ENCODE data around the gene IL1A.

IL1A gene

DNA sequence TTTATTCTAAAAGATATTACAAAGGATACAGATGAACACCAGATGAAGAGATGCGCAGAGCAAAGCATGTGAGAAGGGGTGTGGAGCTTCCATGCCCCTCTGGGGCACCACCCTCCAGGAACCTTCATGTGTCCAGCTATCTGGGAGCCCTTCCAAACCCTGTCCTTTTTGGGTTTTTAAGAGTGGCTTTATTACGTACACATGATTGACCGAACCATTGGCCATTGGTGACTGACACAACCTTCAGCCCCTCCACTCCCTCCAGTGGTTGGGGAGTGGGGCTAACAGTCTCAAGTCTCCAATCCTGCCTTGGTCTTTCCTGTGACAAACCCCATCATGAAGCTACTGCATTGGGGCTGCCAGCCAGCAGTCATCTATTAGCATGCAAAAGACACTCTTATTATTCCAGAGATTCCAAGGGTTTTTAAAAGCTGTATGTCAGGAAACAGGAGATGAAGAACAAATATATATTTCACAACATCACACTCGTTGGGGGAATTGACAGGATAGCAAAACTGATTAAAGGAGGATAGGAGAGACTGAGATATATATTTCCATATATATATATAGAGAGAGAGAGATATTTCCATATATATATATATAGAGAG, 32.9 kb upstream of the IL1A start:
- DNase-seq: no peak

DNA sequence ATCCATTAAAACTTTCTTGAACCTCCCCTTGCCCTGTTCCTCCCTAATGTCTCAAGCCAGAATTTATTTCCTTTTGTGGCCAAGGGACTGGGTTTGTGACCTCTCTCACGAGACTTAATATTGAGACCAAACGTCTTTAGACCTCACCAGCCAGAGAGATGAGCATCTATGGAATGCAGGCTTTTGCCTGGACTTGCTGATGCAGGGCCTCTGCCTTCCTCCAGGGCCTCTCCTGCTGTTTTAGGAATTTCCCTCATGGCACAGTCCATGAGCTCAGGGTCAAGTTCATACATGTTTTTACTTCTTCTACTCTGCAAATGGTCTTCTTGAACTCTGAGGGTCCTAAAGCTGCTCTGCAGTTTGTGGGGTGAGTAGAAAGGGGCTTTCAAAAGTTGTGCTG, 30.0 kb upstream of the IL1A start:
- no peak for DNase-seq

DNA sequence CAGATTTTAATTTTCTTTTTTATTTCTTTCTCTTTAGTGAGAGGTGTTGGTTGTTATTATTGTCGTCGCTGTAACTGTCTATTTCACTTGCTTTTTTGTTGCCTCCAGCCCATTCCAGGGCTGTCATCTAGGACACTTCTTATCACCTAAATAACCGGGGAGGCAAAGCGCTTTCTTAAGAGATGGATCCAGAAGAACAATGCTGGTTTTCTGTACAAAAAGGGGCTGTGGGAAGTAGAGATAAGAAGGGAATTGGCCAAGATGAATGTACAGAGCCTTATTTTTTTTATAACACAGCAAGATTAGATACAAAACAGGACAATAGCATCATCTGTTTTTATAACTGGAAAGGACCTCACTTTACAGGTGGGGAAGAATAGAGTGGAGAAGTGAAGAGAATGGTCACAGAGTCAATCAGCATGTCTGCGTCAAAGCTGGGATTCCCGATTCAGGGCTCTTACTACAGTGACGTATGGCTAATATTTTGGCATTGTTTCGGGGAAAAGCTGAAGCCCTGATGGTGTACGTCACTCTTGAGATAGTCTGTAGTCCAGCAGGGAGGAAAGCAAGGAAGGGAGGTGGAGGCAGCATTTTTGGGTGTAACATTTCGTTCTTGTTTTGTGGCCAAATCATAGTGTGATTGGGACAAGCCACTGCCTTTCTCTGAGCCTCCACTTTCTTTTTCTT, 29.1 kb upstream of the IL1A start:
- DNase-seq: no peak

DNA sequence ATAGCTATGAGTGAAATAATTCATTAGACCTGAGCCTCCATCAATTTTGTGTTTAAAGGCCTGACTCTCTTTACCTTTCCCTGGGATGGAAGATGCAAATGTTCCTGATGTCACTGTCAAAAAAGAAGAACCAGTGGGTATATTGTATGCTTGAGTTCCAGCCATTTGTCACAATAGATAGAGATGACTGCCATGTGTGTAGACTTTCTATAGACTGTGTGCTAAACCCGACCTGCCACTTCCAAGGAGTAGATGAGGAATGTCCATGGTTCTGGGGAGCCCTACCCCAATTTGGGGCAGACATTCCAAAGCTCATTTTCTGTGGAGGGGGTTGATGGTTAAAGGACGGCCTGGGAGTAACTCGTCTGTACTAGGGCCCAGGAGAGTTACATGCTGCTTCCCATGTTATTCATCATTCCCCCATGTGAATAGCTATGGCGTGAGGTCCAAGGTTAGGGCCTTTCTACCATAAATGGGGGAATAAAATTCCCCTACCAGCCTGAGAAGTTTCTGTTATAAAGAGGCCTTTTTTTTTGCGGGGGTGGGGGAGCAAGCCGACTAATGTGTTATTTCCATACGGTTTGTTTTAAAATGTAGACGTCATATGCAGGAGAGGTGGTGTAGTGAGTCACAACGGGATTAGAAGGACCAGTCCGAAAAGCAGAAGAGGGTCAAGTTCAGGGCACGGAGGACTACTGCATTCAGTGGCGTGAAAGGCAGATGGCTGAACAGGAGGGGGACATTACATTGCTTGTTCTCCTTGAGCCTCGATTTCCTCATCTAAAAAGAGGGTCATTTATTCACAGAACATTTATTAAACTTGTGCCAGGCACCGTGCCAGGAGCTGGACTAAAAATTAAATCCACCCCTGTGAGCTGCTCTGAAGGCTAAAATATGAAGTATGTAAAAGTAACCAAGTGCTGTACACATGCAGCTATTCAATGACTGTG, 28.3 kb upstream of the IL1A start:
- DNase-seq: no peak

DNA sequence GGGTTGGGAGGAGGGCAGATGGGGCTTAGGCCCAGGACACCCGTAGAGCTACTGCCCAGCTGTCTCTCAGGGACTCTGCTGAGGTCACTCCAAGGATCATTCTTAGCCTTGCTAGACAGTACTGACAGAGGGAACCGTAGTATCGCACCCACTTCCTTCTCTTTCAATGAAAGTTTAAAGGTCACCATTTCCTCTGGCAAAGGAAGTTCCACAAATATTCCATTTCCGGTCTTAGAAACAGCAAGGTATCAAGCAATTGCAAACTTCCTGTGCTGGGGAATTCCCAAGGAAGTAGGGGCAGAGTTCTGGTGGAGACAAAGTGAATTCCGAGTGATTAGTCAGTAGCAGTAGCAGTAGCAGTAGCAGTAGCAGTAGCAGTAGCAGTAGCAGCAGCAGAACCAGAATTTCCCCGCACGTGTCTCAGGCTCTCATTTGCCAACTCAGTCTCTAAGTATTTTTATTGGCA, 27.6 kb upstream of the IL1A start:
- DNase-seq: no peak

DNA sequence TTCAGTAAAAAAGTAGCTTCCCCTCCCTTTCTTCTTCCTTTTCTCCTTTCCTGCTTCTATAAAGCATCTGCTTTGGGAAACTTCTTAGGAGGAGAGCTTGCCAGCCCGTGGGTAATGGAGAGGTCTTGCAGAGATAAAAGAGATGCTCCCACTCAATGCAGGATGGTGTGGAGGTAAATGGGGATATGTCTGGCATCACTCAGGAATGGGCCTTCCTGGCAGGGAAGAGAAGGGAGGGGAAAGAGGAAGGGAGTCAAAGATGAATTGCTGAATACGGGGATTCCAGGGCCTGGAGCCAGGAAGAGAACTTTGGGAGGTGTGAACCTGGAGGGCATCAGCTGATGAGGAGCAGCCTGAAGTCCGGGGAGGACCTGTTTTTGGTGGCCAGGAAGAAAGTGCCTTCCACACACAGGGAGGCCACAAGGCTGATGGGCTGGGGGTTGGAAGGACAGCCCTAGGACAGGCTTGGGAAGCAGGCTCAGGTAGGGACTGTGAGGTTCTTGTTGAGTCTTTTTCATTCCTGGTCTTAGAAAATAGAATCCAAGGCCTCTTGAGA, 27.1 kb upstream of the IL1A start:
- DNase-seq: no peak

DNA sequence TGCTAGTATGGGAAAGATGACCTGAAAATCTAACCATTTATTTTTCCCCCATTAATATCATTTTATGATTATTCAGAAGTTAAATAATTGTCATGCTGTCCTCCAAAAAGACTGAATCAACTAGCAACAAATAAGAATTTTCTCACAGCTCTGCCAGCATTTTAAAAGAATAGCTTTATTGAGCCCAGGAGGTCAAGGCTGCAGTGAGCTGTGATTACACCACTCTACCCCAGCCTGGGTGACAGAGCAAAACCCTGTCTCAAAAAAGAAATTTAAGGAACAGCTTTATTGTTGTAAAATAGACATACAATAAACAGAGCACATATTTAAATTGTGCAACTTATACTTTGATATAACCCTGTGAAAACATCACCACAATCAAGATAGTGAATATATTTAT, 24.8 kb upstream of the IL1A start:
- no peak for DNase-seq

DNA sequence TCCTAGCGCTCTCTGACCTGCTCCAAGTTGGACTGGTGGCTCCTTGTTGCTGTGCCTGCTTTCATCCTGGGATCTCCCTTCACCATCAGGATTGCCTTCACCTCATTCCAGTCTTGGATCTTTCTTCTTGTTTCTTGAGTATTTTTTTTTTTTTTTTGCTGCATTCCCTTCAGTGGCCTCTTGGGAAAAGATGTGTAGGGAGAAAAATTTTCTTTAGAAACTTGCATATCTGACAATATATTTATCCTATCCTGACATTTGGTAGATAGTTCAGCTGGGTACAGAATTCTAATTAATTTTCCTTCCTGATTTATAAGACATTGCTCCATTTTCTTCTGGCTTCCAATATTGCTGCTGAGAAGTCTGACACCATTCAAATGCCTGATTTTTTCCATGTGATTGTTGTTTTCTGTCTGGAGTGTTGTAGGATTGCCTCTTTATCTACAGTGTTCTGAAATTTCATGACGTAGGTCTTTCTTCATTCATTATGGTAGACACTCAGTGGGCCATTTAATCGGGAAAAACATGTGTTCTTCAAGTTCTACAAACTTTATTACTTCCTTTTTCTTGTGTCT, 23.0 kb upstream of the IL1A start:
- no peak for DNase-seq

DNA sequence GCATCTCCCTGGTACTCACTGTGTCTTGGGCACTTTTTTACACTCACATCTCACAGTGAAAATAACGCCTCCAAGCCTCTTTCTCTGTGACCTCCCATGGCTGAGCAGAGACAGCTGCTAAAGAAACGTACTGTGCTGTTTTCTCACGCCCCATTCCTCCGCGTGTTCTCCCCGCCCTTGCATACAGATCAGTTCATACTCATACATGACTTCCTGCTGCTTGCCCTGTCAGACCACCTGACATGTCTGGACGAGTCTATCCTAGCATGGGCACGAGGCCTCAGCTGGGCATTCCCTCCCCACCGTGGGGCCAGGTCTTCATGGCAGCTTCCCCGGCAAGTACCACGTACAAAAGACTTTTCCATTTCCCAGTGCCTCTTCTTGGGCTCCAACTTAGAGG, 21.2 kb upstream of the IL1A start:
- DNase-seq: no peak

DNA sequence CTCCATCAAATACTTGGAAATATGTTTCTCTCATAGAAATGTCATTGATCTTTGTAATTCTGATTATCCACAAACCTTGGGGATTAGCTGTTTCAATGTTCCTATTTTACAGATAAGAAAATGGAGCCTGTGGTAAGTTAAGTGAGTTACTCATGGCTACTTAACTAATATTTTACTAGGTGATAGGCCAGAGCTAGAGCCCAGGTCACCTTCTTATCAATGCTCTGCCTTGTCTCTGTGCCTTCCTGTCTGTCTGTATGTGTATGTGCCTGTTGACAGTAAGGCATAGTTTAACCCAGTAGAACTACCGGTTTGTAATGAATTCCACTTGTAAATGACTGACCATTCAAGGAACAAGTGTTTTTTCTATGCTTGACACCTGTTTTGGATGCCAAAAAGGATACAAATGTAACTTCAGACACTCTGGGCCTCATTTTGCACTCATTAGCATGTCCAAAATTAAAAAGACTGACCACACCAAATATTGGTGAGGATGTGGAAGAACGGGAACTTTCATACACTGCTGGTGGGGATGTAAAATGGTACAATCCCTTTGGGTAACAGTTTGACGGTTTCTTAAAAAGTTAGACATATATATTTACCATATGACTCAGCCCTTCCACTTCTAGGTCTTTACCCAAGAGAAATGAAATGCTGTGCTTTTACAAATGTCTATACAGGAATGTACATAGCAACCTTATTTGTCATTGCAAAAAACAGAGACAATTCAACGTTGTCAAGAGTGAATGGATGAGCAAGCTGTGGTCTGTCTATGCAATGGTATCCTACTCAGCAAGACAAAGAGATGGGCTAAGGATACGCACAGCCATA, 19.6 kb upstream of the IL1A start:
- no peak for DNase-seq

DNA sequence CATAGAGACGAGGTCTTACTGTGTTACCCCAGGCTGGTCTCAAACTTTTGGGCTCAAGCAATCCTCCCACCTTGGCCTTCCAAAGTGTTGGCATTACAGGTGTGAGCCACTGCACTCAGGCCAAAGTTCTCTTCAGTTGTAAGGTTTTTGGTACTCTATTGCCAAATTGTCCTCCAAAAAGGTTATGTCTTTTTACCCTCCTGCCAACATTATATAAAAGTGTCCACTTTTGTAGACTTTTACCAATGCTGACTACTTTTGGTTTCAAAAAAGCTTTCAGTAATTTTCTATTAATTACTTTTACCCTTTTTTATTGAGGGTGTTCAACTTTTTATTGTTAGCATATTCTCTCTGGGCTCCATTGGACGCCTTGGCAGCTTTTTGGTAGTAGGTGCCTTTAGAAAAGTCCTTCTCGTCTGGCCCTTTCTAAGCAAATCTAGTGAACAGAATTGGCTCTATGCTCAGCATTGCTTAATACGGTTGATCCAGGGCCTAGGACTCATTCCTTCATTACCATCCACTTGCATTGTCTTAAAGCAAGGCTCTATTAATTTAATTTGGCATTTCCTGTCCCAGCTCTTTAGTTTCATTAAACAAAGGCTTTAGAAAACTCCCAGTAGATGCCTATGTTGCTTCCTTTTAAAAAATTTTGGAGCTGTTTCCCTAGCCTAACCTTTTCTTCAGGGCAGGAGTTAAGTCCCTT, 16.7 kb upstream of the IL1A start:
- DNase-seq: no peak

DNA sequence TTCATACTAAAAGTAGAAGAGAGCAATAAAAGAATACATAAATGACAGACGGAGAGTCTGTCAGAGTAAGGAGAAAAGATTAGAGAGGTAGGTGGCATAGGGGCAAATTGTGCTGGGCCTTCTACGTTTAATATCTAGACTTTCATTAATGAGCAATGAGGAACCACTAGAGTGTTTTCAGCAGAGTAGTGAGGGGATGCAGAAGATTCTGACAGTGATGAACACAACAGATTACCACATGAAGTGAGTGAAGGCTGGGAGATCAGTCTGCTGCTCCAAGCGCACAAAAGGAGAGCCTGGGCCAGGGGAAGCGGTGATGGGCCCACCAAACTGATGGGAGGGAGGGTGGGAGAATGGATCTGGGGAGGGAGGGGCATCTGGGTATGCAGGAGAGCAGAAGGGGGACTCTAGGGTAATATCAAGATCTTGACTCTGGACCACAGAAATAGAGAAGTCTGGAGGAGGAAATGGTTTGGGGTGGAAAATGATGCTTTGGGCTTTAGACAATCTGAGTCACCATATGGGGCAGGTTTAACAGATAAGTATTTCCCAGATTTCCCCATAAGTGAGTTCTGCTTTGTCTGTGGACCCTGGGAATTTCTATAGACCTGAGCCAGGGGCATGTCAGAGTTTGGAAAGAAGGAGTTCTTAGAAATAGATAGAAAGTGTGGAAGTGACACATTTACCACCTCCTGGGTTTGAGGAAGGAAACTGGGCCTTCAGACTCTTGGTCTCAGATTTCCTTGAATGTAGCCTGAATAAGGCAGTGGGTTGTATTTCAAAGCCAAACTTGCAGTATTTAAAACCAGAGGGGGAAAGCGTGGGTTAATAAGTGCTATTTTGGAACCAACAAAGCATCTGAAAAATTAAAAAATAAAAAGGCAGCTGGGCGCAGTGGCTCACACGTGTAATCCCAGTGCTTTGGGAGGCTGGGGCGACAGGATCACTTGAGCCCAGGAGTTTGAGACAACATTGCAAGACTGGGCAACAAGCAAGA, 15.0 kb upstream of the IL1A start:
- DNase-seq: no peak

DNA sequence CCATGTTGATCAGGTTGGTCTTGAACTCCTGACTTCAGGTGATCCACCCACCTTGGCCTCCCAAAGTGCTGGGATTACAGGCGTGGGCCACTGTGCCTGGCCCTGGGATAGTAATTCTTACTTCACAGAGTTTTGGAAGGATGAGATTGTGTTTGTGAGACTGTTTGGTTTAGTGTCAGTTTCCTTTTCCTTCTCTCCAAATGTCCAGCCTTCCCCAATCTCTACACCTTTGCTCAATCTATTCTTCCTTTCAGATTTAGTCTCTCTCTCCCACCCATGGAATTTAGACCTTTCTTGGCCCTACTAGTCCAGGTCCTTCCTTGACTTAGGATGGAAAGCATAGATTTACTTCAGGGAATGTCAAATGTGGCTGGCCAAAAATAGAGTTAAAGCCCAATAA, 12.2 kb upstream of the IL1A start:
- DNase-seq: no peak

DNA sequence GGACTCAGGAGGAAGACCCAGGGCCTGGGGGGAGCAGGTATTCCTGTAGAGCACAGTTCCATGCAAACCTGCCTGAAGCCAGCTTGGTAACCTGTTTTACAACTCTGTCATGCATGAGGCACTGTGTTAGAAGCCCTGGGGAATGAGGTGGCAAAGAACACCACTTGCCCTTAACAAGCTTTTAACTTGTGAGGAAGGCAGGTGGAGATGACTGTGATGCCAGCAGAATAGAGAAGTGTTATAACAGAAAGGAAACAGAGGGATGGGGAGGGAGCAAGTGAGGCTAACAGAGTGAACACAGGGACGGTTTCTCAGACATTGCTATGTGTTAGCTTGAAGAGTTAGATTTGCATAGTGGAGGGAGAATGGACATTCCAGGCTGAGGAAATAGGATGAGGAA, 11.5 kb upstream of the IL1A start:
- DNase-seq: no peak

DNA sequence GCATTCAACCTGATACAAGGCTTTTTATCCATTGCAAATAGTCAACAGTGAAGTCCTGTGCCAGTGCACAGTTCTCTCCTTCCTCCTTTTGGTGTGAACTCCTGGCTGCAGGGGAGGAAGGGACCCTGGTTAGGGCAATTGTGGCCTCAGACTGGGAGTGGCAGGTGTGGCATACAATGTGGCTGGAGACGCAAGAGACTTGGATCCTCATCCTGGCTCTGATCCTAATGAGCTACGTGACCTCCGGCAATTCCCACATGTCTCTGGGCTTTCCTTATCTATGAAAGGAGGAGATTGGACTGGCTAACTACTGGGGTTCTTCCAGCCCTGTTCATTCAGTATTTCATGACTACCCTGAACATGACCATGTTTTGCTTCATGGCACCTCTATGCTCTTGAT, 10.5 kb upstream of the IL1A start:
- no peak for DNase-seq

DNA sequence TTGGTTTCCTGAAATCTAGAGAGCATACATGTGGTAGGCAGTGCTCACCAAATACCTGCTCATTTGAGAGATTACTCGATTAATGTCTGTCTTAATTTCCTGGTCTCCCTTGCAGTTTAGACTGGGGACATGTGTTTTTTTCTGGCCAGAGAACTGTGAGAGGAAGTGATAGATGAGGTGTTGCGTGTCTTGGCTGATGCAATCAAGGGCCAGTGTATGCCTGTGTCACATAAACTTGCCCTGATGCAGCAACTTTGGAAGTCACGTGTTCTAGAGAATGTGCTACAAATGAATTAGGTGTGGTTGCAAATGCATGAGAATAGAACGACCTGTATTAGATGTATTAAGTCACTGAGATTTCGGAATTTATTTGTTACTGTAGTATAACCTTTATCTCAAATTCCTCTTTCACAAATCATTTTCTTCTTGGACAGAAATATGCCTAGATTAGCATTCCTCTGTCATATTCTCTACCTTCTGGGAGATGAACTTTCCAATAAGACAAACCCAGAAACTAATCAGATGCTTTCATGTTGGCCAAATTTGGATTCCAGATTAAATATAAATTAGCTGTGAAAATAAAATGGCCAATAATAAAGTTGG, 9.9 kb upstream of the IL1A start:
- DNase-seq: no peak

DNA sequence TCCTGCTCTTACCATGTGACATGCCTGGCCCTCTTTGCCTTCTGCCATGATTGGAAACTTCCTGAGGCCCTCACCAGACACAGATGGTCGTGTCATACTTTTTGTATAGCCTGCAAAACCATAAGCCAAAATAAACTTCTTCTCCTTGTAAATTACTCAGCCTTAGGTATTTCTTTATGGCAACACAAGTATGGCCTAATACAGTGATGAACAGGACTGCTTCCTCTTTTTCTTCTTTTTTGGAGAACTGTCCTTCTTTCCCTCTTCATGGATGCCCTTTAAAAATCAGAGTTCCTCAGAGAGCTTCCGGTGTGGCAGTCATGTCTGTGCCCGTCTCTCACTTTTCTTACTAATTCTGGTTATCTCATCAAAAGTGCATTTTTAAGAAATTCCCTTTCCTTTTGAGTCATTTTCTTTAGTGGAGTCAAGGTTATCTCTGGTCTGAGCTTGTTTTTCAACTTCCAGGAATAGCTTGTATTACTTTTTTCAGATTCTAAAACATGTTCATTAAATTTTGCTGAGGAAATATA, 9.2 kb upstream of the IL1A start:
- no peak for DNase-seq

DNA sequence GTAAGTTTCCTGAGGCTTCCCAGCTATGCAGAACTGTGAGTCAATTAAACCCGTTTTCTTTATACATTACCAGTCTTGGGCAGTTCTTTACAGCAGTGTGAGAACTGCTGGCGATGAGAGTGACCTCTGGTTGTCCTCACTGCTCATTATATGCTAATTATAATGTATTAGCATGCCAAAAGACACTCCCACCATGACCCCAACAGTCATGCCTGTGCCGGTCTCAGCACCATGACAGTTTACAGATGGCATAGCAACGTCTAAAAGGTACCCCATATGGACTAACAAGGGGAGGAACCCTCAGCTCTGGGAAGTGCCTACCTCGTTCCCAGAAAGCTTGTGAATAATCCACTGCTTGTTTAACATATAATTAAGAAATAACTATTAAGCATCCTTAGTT, 8.1 kb upstream of the IL1A start:
- no peak for DNase-seq

DNA sequence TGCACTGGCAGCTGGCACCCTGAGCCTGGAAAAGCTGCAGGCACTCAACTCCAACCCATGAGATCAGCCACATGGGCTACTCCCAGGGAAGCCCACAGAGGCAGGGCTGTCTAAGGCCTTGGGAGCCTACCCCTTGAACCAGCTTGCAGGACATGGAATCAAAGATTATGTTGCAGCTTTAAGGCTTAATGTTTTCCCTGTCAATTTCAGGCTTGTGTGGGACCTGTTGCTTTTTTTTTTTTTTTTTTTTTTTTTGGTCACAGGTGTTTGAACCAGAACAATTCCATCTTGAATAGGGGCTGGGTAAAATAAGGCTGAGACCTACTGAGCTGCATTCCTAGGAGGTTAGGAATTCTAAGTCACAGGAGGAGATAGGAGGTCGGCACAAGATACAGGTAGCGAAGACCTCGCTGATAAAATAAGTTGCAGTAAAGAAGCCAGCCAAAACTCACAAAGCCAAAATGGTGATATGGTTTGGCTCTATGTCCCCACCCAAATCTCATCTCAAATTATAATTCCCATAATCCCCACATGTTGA, 7.5 kb upstream of the IL1A start:
- DNase-seq: no peak

All from cortex of kidney (tissue), 1 donor.